AG09319 (cell line): ENCODE results near the gene NEK7.

Experiments
- DNase-seq: peaks from one replicate; pipeline ENCODE4 v3.0.0-alpha.2; 2010; ENCODE audit warnings: low read depth; ENCODE audit errors: extremely low read depth
- CTCF ChIP-seq: IDR thresholded peaks from 2 replicates; pipeline ENCODE4 v1.5.1; 2011; ENCODE audit warnings: low read depth, mild to moderate bottlenecking, inconsistent platforms, low read length, moderate library complexity

Gene NEK7

DNA sequence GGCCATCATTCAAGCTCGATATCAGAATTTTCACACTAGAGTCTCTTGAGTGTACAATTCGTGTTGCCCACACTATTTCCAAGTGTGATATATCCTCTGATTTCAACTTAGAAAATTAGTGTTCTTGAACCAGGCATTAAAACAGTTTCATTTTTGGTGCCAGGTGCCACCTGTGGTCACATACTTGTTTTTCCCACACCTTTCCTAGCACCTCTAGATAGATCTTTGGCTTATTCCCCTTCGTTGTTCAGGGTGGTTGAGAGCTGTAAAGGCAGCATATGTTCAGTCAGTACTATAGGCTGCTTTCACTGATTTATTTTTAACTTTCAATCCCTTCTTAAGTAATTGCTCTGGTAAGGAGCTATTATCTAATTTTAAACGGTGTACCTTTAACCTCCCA lies 131.1 kb downstream of the NEK7 start:
- no peak for DNase-seq
- no peak for TF ChIP-seq CTCF

GRCh38 chr1:198290089-198290683 lies 133.4 kb downstream of the NEK7 start:
- TF ChIP-seq CTCF, result no peak

GRCh38 chr1:198291036-198291435 lies 134.2 kb downstream of the NEK7 start:
- TF ChIP-seq CTCF, result no peak; the same call in 1 of the 2 replicates
- DNase-seq, result no peak

More at GRCh38 chr1:198290089-198290683, 133.4 kb downstream of the NEK7 start:
- no peak for DNase-seq

DNA sequence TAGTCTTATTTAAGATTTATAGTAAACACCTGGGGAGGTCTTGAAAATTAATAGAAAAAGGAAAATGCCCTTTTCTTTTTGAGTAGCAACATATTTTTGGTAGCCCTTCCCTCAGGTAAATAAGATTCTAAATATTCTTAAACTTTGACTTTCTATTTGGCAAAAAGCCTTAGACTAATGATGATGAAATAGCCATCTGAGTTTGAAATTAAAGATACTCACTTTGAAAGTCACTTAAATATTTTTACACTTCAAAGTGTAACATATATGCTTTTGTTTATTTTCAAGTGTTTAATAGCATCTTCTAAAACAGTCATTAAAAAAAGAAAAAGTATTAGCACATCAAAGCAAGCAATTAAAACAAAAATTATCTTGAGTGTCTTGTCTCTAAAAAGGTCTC lies 135.1 kb downstream of the NEK7 start:
- TF ChIP-seq CTCF, result no peak
- no peak for DNase-seq

GRCh38 chr1:198295225-198295624 lies 138.4 kb downstream of the NEK7 start:
- no peak for TF ChIP-seq CTCF
- DNase-seq, result no peak

- no peak for DNase-seq
- TF ChIP-seq CTCF, result no peak
Measured at GRCh38 chr1:198295971-198296370, 139.2 kb downstream of the NEK7 start.

- no peak for TF ChIP-seq CTCF
- no peak for DNase-seq
Measured at GRCh38 chr1:198297281-198297680, 140.5 kb downstream of the NEK7 start.
